Loucy (cell line): Measurements from ENCODE around the gene TDRD12.

ENCODE experiments used
- H2AFZ ChIP-seq: fragments of 200-600 bp; sonication (generic); 2 replicates; pipeline ENCODE4 v1.6.0; 2016; ENCODE audit warnings: antibody characterized with exemption, mild to moderate bottlenecking, low read length, moderate library complexity
- H3F3A ChIP-seq: fragments of 200-600 bp; 2 replicates; pipeline ENCODE4 v1.6.0; 2016; ENCODE audit warnings: antibody characterized with exemption, low read depth, mild to moderate bottlenecking
- H3K27me3 ChIP-seq: fragments of 200-600 bp; sonication (generic); 2 replicates; pipeline ENCODE4 v1.6.1; 2014; ENCODE audit warnings: low read length, mild to moderate bottlenecking; ENCODE audit not compliant: insufficient read depth, poor library complexity, severe bottlenecking
- H3K36me3 ChIP-seq: fragments of 200-600 bp; sonication (generic); 2 replicates; pipeline ENCODE4 v1.6.1; 2016; ENCODE audit warnings: low read length; ENCODE audit not compliant: insufficient read depth
- H3K4me1 ChIP-seq: fragments of 200-600 bp; sonication (generic); 2 replicates; pipeline ENCODE4 v1.5.1; 2014; ENCODE audit warnings: low read length, mild to moderate bottlenecking; ENCODE audit not compliant: insufficient read depth, poor library complexity, severe bottlenecking
- H3K4me2 ChIP-seq: fragments of 200-600 bp; sonication (generic); 2 replicates; pipeline ENCODE4 v1.6.0; 2014; ENCODE audit warnings: antibody characterized with exemption, low read length, low read depth, mild to moderate bottlenecking; ENCODE audit not compliant: poor library complexity, severe bottlenecking
- H3K4me3 ChIP-seq: fragments of 200-600 bp; sonication (generic); 2 replicates; pipeline ENCODE4 v1.5.1; 2014; ENCODE audit warnings: low read length, mild to moderate bottlenecking, mixed read lengths; ENCODE audit not compliant: poor library complexity, severe bottlenecking
- H3K79me2 ChIP-seq: fragments of 200-600 bp; sonication (generic); 2 replicates; pipeline ENCODE4 v1.6.1; 2014; ENCODE audit warnings: low read length; ENCODE audit not compliant: insufficient read depth
- H3K9ac ChIP-seq: fragments of 200-600 bp; sonication (generic); 2 replicates; pipeline ENCODE4 v1.6.0; 2014; ENCODE audit warnings: mild to moderate bottlenecking, low read depth, low read length, moderate library complexity; ENCODE audit not compliant: poor library complexity, severe bottlenecking
- H3K9me2 ChIP-seq: fragments of 200-600 bp; sonication (generic); replicated peaks from 2 replicates; pipeline ENCODE4 v1.6.1; 2016; ENCODE audit warnings: low read depth, low read length, mixed read lengths
- H3K9me3 ChIP-seq: fragments of 200-600 bp; sonication (generic); 2 replicates; pipeline ENCODE4 v1.6.1; 2014; ENCODE audit warnings: mild to moderate bottlenecking, antibody characterized with exemption, low read length, low read depth; ENCODE audit not compliant: insufficient read depth
- H4K20me1 ChIP-seq: fragments of 200-600 bp; sonication (generic); 2 replicates; pipeline ENCODE4 v1.6.0; 2014; ENCODE audit warnings: antibody characterized with exemption, low read length, mild to moderate bottlenecking; ENCODE audit not compliant: insufficient read depth, poor library complexity, severe bottlenecking
- CTCF ChIP-seq: fragments of 200-600 bp; sonication (generic); conservative IDR thresholded peaks from 2 replicates; pipeline ENCODE4 v1.5.1; 2014; ENCODE audit warnings: mild to moderate bottlenecking, antibody characterized with exemption, low read length
- EZH2phosphoT487 ChIP-seq: fragments of 200-600 bp; IDR thresholded peaks from 2 replicates; pipeline ENCODE4 v1.6.1; 2018; ENCODE audit warnings: antibody characterized with exemption, mild to moderate bottlenecking, moderate library complexity, borderline replicate concordance

The TDRD12 gene

DNA sequence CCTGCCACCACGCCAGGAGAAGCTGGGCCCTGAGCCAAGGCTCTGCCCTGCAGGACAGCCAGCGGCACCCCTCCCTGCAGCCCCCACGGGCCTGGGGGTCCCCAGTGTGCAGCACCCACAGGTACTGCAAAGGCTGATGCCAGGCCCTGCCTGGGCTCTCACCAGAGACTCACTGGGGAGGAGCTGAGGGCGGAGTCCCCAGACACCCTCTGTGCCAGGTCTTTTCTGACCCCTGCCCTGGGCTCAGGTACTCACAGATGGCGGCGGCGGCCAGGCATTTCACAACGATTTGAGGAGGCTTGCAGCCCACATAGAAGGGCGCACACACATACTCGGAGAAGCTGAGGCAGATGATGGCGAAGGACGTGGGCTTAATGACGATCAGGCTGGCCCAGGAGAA is 144.3 kb downstream of the TDRD12 start:
- H2AFZ ChIP-seq, result no peak overlapping the region
- no peaks in the 10 kb centered on the region for H3F3A ChIP-seq
- no peaks in the 10 kb centered on the region for H3K4me1 ChIP-seq
- H3K9ac ChIP-seq, result no peak overlapping the region
- H3K9me3 ChIP-seq, result no peaks in the 10 kb centered on the region
- H3K36me3 ChIP-seq, result no peaks in the 10 kb centered on the region
- no peaks in the 10 kb centered on the region for H3K79me2 ChIP-seq
- no peak overlapping the region for H3K4me2 ChIP-seq
- H4K20me1 ChIP-seq, result no peaks in the 10 kb centered on the region
- no peaks in the 10 kb centered on the region for H3K27me3 ChIP-seq
- no peaks in the 10 kb centered on the region for H3K9me2 ChIP-seq
- H3K4me3 ChIP-seq, result no peak overlapping the region
- TF ChIP-seq EZH2phosphoT487 (no peak), CTCF (no peak)

GRCh38 chr19:32864318-32865007 is 144.9 kb downstream of the TDRD12 start:
- Histone ChIP-seq H3K9ac (no peak overlapping the region), H2AFZ (no peak overlapping the region), H3K36me3 (no peaks in the 10 kb centered on the region), H3K9me2 (no peaks in the 10 kb centered on the region), H3K79me2 (no peaks in the 10 kb centered on the region), H3K4me2 (no peak overlapping the region), H3K4me1 (no peaks in the 10 kb centered on the region), H3K9me3 (no peaks in the 10 kb centered on the region), H4K20me1 (no peaks in the 10 kb centered on the region), H3K4me3 (no peak overlapping the region), H3K27me3 (no peaks in the 10 kb centered on the region), H3F3A (no peaks in the 10 kb centered on the region)
- TF ChIP-seq CTCF (no peak), EZH2phosphoT487 (no peak)

DNA sequence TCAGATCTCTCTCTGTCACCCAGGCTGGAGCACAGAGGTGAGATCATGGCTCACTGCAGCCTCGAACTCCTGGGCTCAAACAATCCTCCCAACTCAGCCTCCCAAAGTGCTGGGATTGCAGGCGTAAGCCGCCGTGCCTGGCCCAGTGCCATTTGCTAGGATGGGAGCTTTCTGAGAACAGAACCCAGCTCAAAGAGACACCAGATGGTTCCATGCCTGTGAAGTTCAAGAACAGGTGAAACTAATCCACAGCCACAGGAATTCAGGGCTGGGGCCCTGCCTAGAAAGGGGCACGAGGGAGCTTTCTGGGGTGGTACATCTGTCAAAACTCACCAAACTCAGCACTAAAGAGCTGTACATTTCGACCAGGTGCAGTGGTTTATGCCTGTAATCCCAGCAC is 145.8 kb downstream of the TDRD12 start:
- Histone ChIP-seq H3K4me1 (no peaks in the 10 kb centered on the region), H3K4me3 (no peak overlapping the region), H4K20me1 (no peaks in the 10 kb centered on the region), H3K9me2 (no peaks in the 10 kb centered on the region), H2AFZ (no peak overlapping the region), H3F3A (no peaks in the 10 kb centered on the region), H3K9me3 (no peaks in the 10 kb centered on the region), H3K27me3 (no peaks in the 10 kb centered on the region), H3K79me2 (no peaks in the 10 kb centered on the region), H3K4me2 (no peak overlapping the region), H3K36me3 (no peaks in the 10 kb centered on the region), H3K9ac (no peak overlapping the region)
- TF ChIP-seq CTCF (no peak), EZH2phosphoT487 (no peak)
